GM18520 (cell line): Measurements from ENCODE around the gene ALDH1A1.

ENCODE experiments used
- ATAC-seq: cut with Tn5 transposase; IDR thresholded peaks from one replicate; pipeline ENCODE4 v1.9.1; 2021; ENCODE audit not compliant: unreplicated experiment

Gene ALDH1A1

GRCh38 chr9:72979405-72980100, 26.7 kb upstream of the ALDH1A1 start:
- no peak for ATAC-seq

GRCh38 chr9:72978744-72979143, 25.9 kb upstream of the ALDH1A1 start:
- ATAC-seq = no peak

GRCh38 chr9:72977670-72978069, 24.8 kb upstream of the ALDH1A1 start:
- no peak for ATAC-seq

- no peak for ATAC-seq
Observed at GRCh38 chr9:72974501-72974900, 21.6 kb upstream of the ALDH1A1 start.

GRCh38 chr9:72972636-72973035, 19.8 kb upstream of the ALDH1A1 start:
- ATAC-seq = no peak

GRCh38 chr9:72971411-72971810, 18.6 kb upstream of the ALDH1A1 start:
- ATAC-seq = no peak

- ATAC-seq = no peak
Observed at GRCh38 chr9:72960446-72960845, 7.6 kb upstream of the ALDH1A1 start.

GRCh38 chr9:72958485-72959281, 5.8 kb upstream of the ALDH1A1 start:
- ATAC-seq = no peak

- no peak for ATAC-seq
Observed at GRCh38 chr9:72955571-72955970, 2.7 kb upstream of the ALDH1A1 start.

- no peak for ATAC-seq
Observed at GRCh38 chr9:72955126-72955455, 2.2 kb upstream of the ALDH1A1 start.

GRCh38 chr9:72954431-72955125, 1.7 kb upstream of the ALDH1A1 start:
- ATAC-seq = no peak

- ATAC-seq = no peak
Observed at GRCh38 chr9:72952381-72952690, 517 bp downstream of the ALDH1A1 start.

GRCh38 chr9:72951520-72952380, 1.1 kb downstream of the ALDH1A1 start:
- no peak for ATAC-seq

GRCh38 chr9:72950875-72951442, 1.9 kb downstream of the ALDH1A1 start:
- no peak for ATAC-seq

GRCh38 chr9:72949918-72950325, 2.9 kb downstream of the ALDH1A1 start:
- no peak for ATAC-seq

- ATAC-seq = no peak
Observed at GRCh38 chr9:72949244-72949582, 3.6 kb downstream of the ALDH1A1 start.

GRCh38 chr9:72948575-72949243, 4.1 kb downstream of the ALDH1A1 start:
- ATAC-seq = no peak

- ATAC-seq = no peak
Observed at GRCh38 chr9:72947984-72948465, 4.8 kb downstream of the ALDH1A1 start.

GRCh38 chr9:72946821-72947220, 6.0 kb downstream of the ALDH1A1 start:
- ATAC-seq = no peak

GRCh38 chr9:72946318-72946717, 6.5 kb downstream of the ALDH1A1 start:
- ATAC-seq = no peak
